T-helper 2 cell treated with Interferon-gamma antibody and Interleukin-4, amounts not matched to agents 5 μg/mL and 100 μg/mL, for 36 hours (primary cell): ENCODE results near the gene TEKT3.

Experiments used
- DNase-seq: peaks from one replicate; pipeline ENCODE4 v3.0.0; 2021; ENCODE audit warnings: low spot score
- H3K27ac Mint-ChIP-seq: one replicate; pipeline ENCODE4 v1.8.0; 2021; ENCODE audit warnings: mild to moderate bottlenecking, mixed read lengths
- H3K27me3 Mint-ChIP-seq: one replicate; pipeline ENCODE4 v1.8.0; 2021; ENCODE audit warnings: low read depth, mixed read lengths
- H3K36me3 Mint-ChIP-seq: one replicate; pipeline ENCODE4 v1.8.0; 2021; ENCODE audit warnings: low read depth, mixed read lengths
- H3K4me1 Mint-ChIP-seq: one replicate; pipeline ENCODE4 v1.8.0; 2021; ENCODE audit warnings: low read depth, mixed read lengths
- H3K4me3 Mint-ChIP-seq: one replicate; pipeline ENCODE4 v1.8.0; 2022; ENCODE audit warnings: mild to moderate bottlenecking, moderate library complexity, mixed read lengths
- H3K9me3 Mint-ChIP-seq: one replicate; pipeline ENCODE4 v1.8.0; 2021; ENCODE audit warnings: mixed read lengths

Gene TEKT3

GRCh38 chr17:15261802-15262290, 79.6 kb downstream of the TEKT3 start:
- Mint-ChIP-seq H3K27me3 (peaks cover 87% of the 10 kb centered on the region), H3K36me3 (no peaks in the 10 kb centered on the region), H3K4me1 (peaks cover 12% of the 10 kb centered on the region), H3K4me3 (no peak overlapping the region), H3K27ac (no peak overlapping the region), H3K9me3 (no peaks in the 10 kb centered on the region)
- DNase-seq = no peak

- Mint-ChIP-seq H3K9me3 (no peaks in the 10 kb centered on the region), H3K36me3 (no peaks in the 10 kb centered on the region), H3K4me3 (peak overlapping the region; percentile 71), H3K4me1 (peaks cover 13% of the 10 kb centered on the region), H3K27me3 (peaks cover 85% of the 10 kb centered on the region), H3K27ac (no peak overlapping the region)
- DNase-seq = no peak
These were observed 80.1 kb downstream of the TEKT3 start for GRCh38 chr17:15261258-15261801.

- Mint-ChIP-seq H3K27ac (no peak overlapping the region), H3K9me3 (no peaks in the 10 kb centered on the region), H3K4me3 (peak overlapping the region; percentile 82), H3K36me3 (no peaks in the 10 kb centered on the region), H3K4me1 (peaks cover 13% of the 10 kb centered on the region), H3K27me3 (peaks cover 79% of the 10 kb centered on the region)
- peak; percentile 73 for DNase-seq
These were observed 80.8 kb downstream of the TEKT3 start for GRCh38 chr17:15260376-15261257.

GRCh38 chr17:15257796-15258512, 83.4 kb downstream of the TEKT3 start:
- peaks cover 13% of the 10 kb centered on the region for H3K4me1 Mint-ChIP-seq
- no peak for DNase-seq
- no peaks in the 10 kb centered on the region for H3K36me3 Mint-ChIP-seq
- H3K4me3 Mint-ChIP-seq = no peak overlapping the region
- no peaks in the 10 kb centered on the region for H3K9me3 Mint-ChIP-seq
- H3K27ac Mint-ChIP-seq = no peak overlapping the region
- H3K27me3 Mint-ChIP-seq = peaks cover 60% of the 10 kb centered on the region

GRCh38 chr17:15257258-15257788, 84.1 kb downstream of the TEKT3 start:
- peaks cover 13% of the 10 kb centered on the region for H3K4me1 Mint-ChIP-seq
- peak; percentile 64 for DNase-seq
- no peak overlapping the region for H3K27ac Mint-ChIP-seq
- H3K9me3 Mint-ChIP-seq = no peaks in the 10 kb centered on the region
- peaks cover 55% of the 10 kb centered on the region for H3K27me3 Mint-ChIP-seq
- no peaks in the 10 kb centered on the region for H3K36me3 Mint-ChIP-seq
- peak overlapping the region; percentile 47 for H3K4me3 Mint-ChIP-seq

- peaks cover 10% of the 10 kb centered on the region for H3K4me1 Mint-ChIP-seq
- H3K27ac Mint-ChIP-seq = no peak overlapping the region
- H3K36me3 Mint-ChIP-seq = no peaks in the 10 kb centered on the region
- no peaks in the 10 kb centered on the region for H3K9me3 Mint-ChIP-seq
- no peak overlapping the region for H3K4me3 Mint-ChIP-seq
- no peak for DNase-seq
- peaks cover 49% of the 10 kb centered on the region for H3K27me3 Mint-ChIP-seq
These were observed 84.7 kb downstream of the TEKT3 start for GRCh38 chr17:15256689-15257088.

- H3K27ac Mint-ChIP-seq = no peak overlapping the region
- no peak overlapping the region for H3K4me3 Mint-ChIP-seq
- H3K27me3 Mint-ChIP-seq = peaks cover 42% of the 10 kb centered on the region
- peaks cover 10% of the 10 kb centered on the region for H3K4me1 Mint-ChIP-seq
- no peak for DNase-seq
- no peaks in the 10 kb centered on the region for H3K36me3 Mint-ChIP-seq
- H3K9me3 Mint-ChIP-seq = no peaks in the 10 kb centered on the region
These were observed 85.5 kb downstream of the TEKT3 start for GRCh38 chr17:15255713-15256454.
